ENCODE results near the gene ABCC8.

GRCh38 chr11:17384002-17384511 lies 92.6 kb downstream of the ABCC8 start:
- TF ChIP-seq, protein P1, sequence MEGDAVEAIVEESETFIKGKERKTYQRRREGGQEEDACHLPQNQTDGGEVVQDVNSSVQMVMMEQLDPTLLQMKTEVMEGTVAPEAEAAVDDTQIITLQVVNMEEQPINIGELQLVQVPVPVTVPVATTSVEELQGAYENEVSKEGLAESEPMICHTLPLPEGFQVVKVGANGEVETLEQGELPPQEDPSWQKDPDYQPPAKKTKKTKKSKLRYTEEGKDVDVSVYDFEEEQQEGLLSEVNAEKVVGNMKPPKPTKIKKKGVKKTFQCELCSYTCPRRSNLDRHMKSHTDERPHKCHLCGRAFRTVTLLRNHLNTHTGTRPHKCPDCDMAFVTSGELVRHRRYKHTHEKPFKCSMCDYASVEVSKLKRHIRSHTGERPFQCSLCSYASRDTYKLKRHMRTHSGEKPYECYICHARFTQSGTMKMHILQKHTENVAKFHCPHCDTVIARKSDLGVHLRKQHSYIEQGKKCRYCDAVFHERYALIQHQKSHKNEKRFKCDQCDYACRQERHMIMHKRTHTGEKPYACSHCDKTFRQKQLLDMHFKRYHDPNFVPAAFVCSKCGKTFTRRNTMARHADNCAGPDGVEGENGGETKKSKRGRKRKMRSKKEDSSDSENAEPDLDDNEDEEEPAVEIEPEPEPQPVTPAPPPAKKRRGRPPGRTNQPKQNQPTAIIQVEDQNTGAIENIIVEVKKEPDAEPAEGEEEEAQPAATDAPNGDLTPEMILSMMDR (IDR thresholded peaks at IDR 0.05): peak; percentile 65 to 91 (median 83)
- TF ChIP-seq POLR2A (IDR thresholded peaks at IDR 0.05) (no peak), POLR2AphosphoS5 (IDR thresholded peaks at IDR 0.05) (no peak)
